Myocyte (in vitro differentiated cells): ENCODE results near the gene SMIM29. TPM values are rescaled to one million over a fixed set of nuclear protein-coding genes. Genes with fewer than 3 reads are reported as not detected.
A peak's percentile ranks its signal among the peaks of the same experiment; 100 is the strongest.

ENCODE experiments used
- DNase-seq: peaks from one replicate; pipeline ENCODE4 v3.0.0-alpha.2; 2012; ENCODE audit warnings: low read depth
- total RNA-seq: library from RNA; depleted of rRNA; stranded (reverse); fragments of >200 nt; gene quantifications from 2 replicates; pipeline ENCODE4 v1.2.3, GENCODE V29; 2014

The SMIM29 gene
- total RNA-seq, 1 donor from 2014 or later: 25.5 TPM

GRCh38 chr6:34227761-34228421 is 20.9 kb downstream of the SMIM29 start:
- DNase-seq: no peak

- no peak for DNase-seq
These were observed 21.8 kb downstream of the SMIM29 start for GRCh38 chr6:34226731-34227586.

GRCh38 chr6:34226066-34226465 is 22.7 kb downstream of the SMIM29 start:
- DNase-seq: no peak

- no peak for DNase-seq
These were observed 23.3 kb downstream of the SMIM29 start for GRCh38 chr6:34225551-34225950.

GRCh38 chr6:34223956-34224940 is 24.6 kb downstream of the SMIM29 start:
- peak; percentile 91 for DNase-seq

GRCh38 chr6:34223381-34223955 is 25.3 kb downstream of the SMIM29 start:
- no peak for DNase-seq

- no peak for DNase-seq
These were observed 30.1 kb downstream of the SMIM29 start for GRCh38 chr6:34218691-34219090.

GRCh38 chr6:34213772-34214171 is 35.0 kb downstream of the SMIM29 start:
- no peak for DNase-seq

GRCh38 chr6:34207695-34208443 is 40.9 kb downstream of the SMIM29 start:
- no peak for DNase-seq

GRCh38 chr6:34206726-34207125 is 42.1 kb downstream of the SMIM29 start:
- DNase-seq: no peak

- DNase-seq: no peak
These were observed 42.9 kb downstream of the SMIM29 start for GRCh38 chr6:34205916-34206315.

- DNase-seq: no peak
These were observed 43.3 kb downstream of the SMIM29 start for GRCh38 chr6:34205466-34205865.

- DNase-seq: no peak
These were observed 44.1 kb downstream of the SMIM29 start for GRCh38 chr6:34204693-34205092.

GRCh38 chr6:34202329-34203201 is 46.2 kb downstream of the SMIM29 start:
- no peak for DNase-seq

- peak; percentile 26 for DNase-seq
These were observed 47.2 kb downstream of the SMIM29 start for GRCh38 chr6:34201455-34202107.

- no peak for DNase-seq
These were observed 48.4 kb downstream of the SMIM29 start for GRCh38 chr6:34200340-34200971.

GRCh38 chr6:34196833-34197195 is 52.0 kb downstream of the SMIM29 start:
- DNase-seq: no peak
